Measurements from ENCODE around the gene LPAR3.

Gene LPAR3

GRCh38 chr1:84834419-84835064 lies 58.5 kb downstream of the LPAR3 start:
- no peaks in the 10 kb centered on the region for H3K9me3 ChIP-seq (ENCODE audit: control insufficient read depth, low read length)
- no peaks in the 10 kb centered on the region for H3K36me3 ChIP-seq (ENCODE audit: control insufficient read depth, insufficient read depth, low read length)
- H3K27ac ChIP-seq (ENCODE audit: insufficient read depth, low read length, poor library complexity, severe bottlenecking) = no peak overlapping the region
- H3K4me3 ChIP-seq (ENCODE audit: insufficient read depth, low read depth, low read length, poor library complexity, severe bottlenecking) = no peak overlapping the region
- H3K4me1 ChIP-seq (ENCODE audit: control insufficient read depth, insufficient read depth, low read length, poor library complexity, severe bottlenecking) = no peaks in the 10 kb centered on the region
- DNase-seq = no peak
- no peaks in the 10 kb centered on the region for H3K27me3 ChIP-seq (replicated peaks; ENCODE audit: control insufficient read depth, insufficient read depth, low read length, poor library complexity, severe bottlenecking)

GRCh38 chr1:84833194-84833593 lies 59.8 kb downstream of the LPAR3 start:
- H3K4me3 ChIP-seq (ENCODE audit: insufficient read depth, low read depth, low read length, poor library complexity, severe bottlenecking) = no peak overlapping the region
- H3K27me3 ChIP-seq (replicated peaks; ENCODE audit: control insufficient read depth, insufficient read depth, low read length, poor library complexity, severe bottlenecking) = no peaks in the 10 kb centered on the region
- H3K9me3 ChIP-seq (ENCODE audit: control insufficient read depth, low read length) = no peaks in the 10 kb centered on the region
- no peak for DNase-seq
- no peak overlapping the region for H3K27ac ChIP-seq (ENCODE audit: insufficient read depth, low read length, poor library complexity, severe bottlenecking)
- H3K36me3 ChIP-seq (ENCODE audit: control insufficient read depth, insufficient read depth, low read length) = no peaks in the 10 kb centered on the region
- no peaks in the 10 kb centered on the region for H3K4me1 ChIP-seq (ENCODE audit: control insufficient read depth, insufficient read depth, low read length, poor library complexity, severe bottlenecking)

- Histone ChIP-seq H3K27me3 (replicated peaks; ENCODE audit: control insufficient read depth, insufficient read depth, low read length, poor library complexity, severe bottlenecking) (no peaks in the 10 kb centered on the region), H3K9me3 (ENCODE audit: control insufficient read depth, low read length) (no peaks in the 10 kb centered on the region), H3K36me3 (ENCODE audit: control insufficient read depth, insufficient read depth, low read length) (no peaks in the 10 kb centered on the region), H3K4me3 (ENCODE audit: insufficient read depth, low read depth, low read length, poor library complexity, severe bottlenecking) (no peak overlapping the region), H3K27ac (ENCODE audit: insufficient read depth, low read length, poor library complexity, severe bottlenecking) (no peak overlapping the region), H3K4me1 (ENCODE audit: control insufficient read depth, insufficient read depth, low read length, poor library complexity, severe bottlenecking) (no peaks in the 10 kb centered on the region)
- DNase-seq = no peak
Measured at GRCh38 chr1:84830136-84830535, 62.9 kb downstream of the LPAR3 start.

GRCh38 chr1:84827976-84828375 lies 65.0 kb downstream of the LPAR3 start:
- no peak for DNase-seq
- Histone ChIP-seq H3K27ac (ENCODE audit: insufficient read depth, low read length, poor library complexity, severe bottlenecking) (no peak overlapping the region), H3K4me3 (ENCODE audit: insufficient read depth, low read depth, low read length, poor library complexity, severe bottlenecking) (no peak overlapping the region), H3K27me3 (replicated peaks; ENCODE audit: control insufficient read depth, insufficient read depth, low read length, poor library complexity, severe bottlenecking) (no peaks in the 10 kb centered on the region), H3K36me3 (ENCODE audit: control insufficient read depth, insufficient read depth, low read length) (no peaks in the 10 kb centered on the region), H3K4me1 (ENCODE audit: control insufficient read depth, insufficient read depth, low read length, poor library complexity, severe bottlenecking) (no peaks in the 10 kb centered on the region), H3K9me3 (ENCODE audit: control insufficient read depth, low read length) (no peaks in the 10 kb centered on the region)

GRCh38 chr1:84827555-84827954 lies 65.5 kb downstream of the LPAR3 start:
- Histone ChIP-seq H3K27ac (ENCODE audit: insufficient read depth, low read length, poor library complexity, severe bottlenecking) (no peak overlapping the region), H3K9me3 (ENCODE audit: control insufficient read depth, low read length) (no peaks in the 10 kb centered on the region), H3K4me3 (ENCODE audit: insufficient read depth, low read depth, low read length, poor library complexity, severe bottlenecking) (no peak overlapping the region), H3K4me1 (ENCODE audit: control insufficient read depth, insufficient read depth, low read length, poor library complexity, severe bottlenecking) (no peaks in the 10 kb centered on the region), H3K27me3 (replicated peaks; ENCODE audit: control insufficient read depth, insufficient read depth, low read length, poor library complexity, severe bottlenecking) (no peaks in the 10 kb centered on the region), H3K36me3 (ENCODE audit: control insufficient read depth, insufficient read depth, low read length) (no peaks in the 10 kb centered on the region)
- no peak for DNase-seq

- no peaks in the 10 kb centered on the region for H3K4me1 ChIP-seq (ENCODE audit: control insufficient read depth, insufficient read depth, low read length, poor library complexity, severe bottlenecking)
- no peaks in the 10 kb centered on the region for H3K36me3 ChIP-seq (ENCODE audit: control insufficient read depth, insufficient read depth, low read length)
- H3K4me3 ChIP-seq (ENCODE audit: insufficient read depth, low read depth, low read length, poor library complexity, severe bottlenecking) = no peak overlapping the region
- DNase-seq = no peak
- H3K27ac ChIP-seq (ENCODE audit: insufficient read depth, low read length, poor library complexity, severe bottlenecking) = no peak overlapping the region
- H3K9me3 ChIP-seq (ENCODE audit: control insufficient read depth, low read length) = no peaks in the 10 kb centered on the region
- no peaks in the 10 kb centered on the region for H3K27me3 ChIP-seq (replicated peaks; ENCODE audit: control insufficient read depth, insufficient read depth, low read length, poor library complexity, severe bottlenecking)
Measured at GRCh38 chr1:84825161-84825560, 67.8 kb downstream of the LPAR3 start.

- Histone ChIP-seq H3K27me3 (replicated peaks; ENCODE audit: control insufficient read depth, insufficient read depth, low read length, poor library complexity, severe bottlenecking) (no peaks in the 10 kb centered on the region), H3K4me3 (ENCODE audit: insufficient read depth, low read depth, low read length, poor library complexity, severe bottlenecking) (no peak overlapping the region), H3K27ac (ENCODE audit: insufficient read depth, low read length, poor library complexity, severe bottlenecking) (no peak overlapping the region), H3K36me3 (ENCODE audit: control insufficient read depth, insufficient read depth, low read length) (no peaks in the 10 kb centered on the region), H3K9me3 (ENCODE audit: control insufficient read depth, low read length) (no peaks in the 10 kb centered on the region), H3K4me1 (ENCODE audit: control insufficient read depth, insufficient read depth, low read length, poor library complexity, severe bottlenecking) (no peaks in the 10 kb centered on the region)
- DNase-seq = no peak
Measured at GRCh38 chr1:84823991-84824390, 69.0 kb downstream of the LPAR3 start.

GRCh38 chr1:84823511-84823910 lies 69.5 kb downstream of the LPAR3 start:
- no peaks in the 10 kb centered on the region for H3K27me3 ChIP-seq (replicated peaks; ENCODE audit: control insufficient read depth, insufficient read depth, low read length, poor library complexity, severe bottlenecking)
- no peak overlapping the region for H3K4me3 ChIP-seq (ENCODE audit: insufficient read depth, low read depth, low read length, poor library complexity, severe bottlenecking)
- no peak for DNase-seq
- H3K36me3 ChIP-seq (ENCODE audit: control insufficient read depth, insufficient read depth, low read length) = no peaks in the 10 kb centered on the region
- no peaks in the 10 kb centered on the region for H3K4me1 ChIP-seq (ENCODE audit: control insufficient read depth, insufficient read depth, low read length, poor library complexity, severe bottlenecking)
- H3K27ac ChIP-seq (ENCODE audit: insufficient read depth, low read length, poor library complexity, severe bottlenecking) = no peak overlapping the region
- H3K9me3 ChIP-seq (ENCODE audit: control insufficient read depth, low read length) = no peaks in the 10 kb centered on the region

- Histone ChIP-seq H3K36me3 (ENCODE audit: control insufficient read depth, insufficient read depth, low read length) (no peaks in the 10 kb centered on the region), H3K27ac (ENCODE audit: insufficient read depth, low read length, poor library complexity, severe bottlenecking) (no peak overlapping the region), H3K4me3 (ENCODE audit: insufficient read depth, low read depth, low read length, poor library complexity, severe bottlenecking) (no peak overlapping the region), H3K9me3 (ENCODE audit: control insufficient read depth, low read length) (no peaks in the 10 kb centered on the region), H3K27me3 (replicated peaks; ENCODE audit: control insufficient read depth, insufficient read depth, low read length, poor library complexity, severe bottlenecking) (no peaks in the 10 kb centered on the region), H3K4me1 (ENCODE audit: control insufficient read depth, insufficient read depth, low read length, poor library complexity, severe bottlenecking) (no peaks in the 10 kb centered on the region)
- no peak for DNase-seq
Measured at GRCh38 chr1:84810343-84810742, 82.7 kb downstream of the LPAR3 start.

- Histone ChIP-seq H3K27me3 (replicated peaks; ENCODE audit: control insufficient read depth, insufficient read depth, low read length, poor library complexity, severe bottlenecking) (no peaks in the 10 kb centered on the region), H3K4me3 (ENCODE audit: insufficient read depth, low read depth, low read length, poor library complexity, severe bottlenecking) (no peak overlapping the region), H3K4me1 (ENCODE audit: control insufficient read depth, insufficient read depth, low read length, poor library complexity, severe bottlenecking) (no peaks in the 10 kb centered on the region), H3K27ac (ENCODE audit: insufficient read depth, low read length, poor library complexity, severe bottlenecking) (no peak overlapping the region), H3K9me3 (ENCODE audit: control insufficient read depth, low read length) (no peaks in the 10 kb centered on the region), H3K36me3 (ENCODE audit: control insufficient read depth, insufficient read depth, low read length) (no peaks in the 10 kb centered on the region)
- no peak for DNase-seq
Measured at GRCh38 chr1:84809023-84809422, 84.0 kb downstream of the LPAR3 start.
